Neural progenitor cell (in vitro differentiated cells): ENCODE results near the gene THSD4.

Source experiments
- EZH2 ChIP-seq: fragments of 200-600 bp; sonication (generic); IDR thresholded peaks from 2 replicates; pipeline ENCODE4 v1.6.1; 2017; ENCODE audit warnings: antibody characterized with exemption, mild to moderate bottlenecking, moderate library complexity
- EZH2phosphoT487 ChIP-seq: fragments of 200-600 bp; sonication (generic); IDR thresholded peaks from 2 replicates; pipeline ENCODE4 v1.6.1; 2017; ENCODE audit warnings: antibody characterized with exemption

DNA sequence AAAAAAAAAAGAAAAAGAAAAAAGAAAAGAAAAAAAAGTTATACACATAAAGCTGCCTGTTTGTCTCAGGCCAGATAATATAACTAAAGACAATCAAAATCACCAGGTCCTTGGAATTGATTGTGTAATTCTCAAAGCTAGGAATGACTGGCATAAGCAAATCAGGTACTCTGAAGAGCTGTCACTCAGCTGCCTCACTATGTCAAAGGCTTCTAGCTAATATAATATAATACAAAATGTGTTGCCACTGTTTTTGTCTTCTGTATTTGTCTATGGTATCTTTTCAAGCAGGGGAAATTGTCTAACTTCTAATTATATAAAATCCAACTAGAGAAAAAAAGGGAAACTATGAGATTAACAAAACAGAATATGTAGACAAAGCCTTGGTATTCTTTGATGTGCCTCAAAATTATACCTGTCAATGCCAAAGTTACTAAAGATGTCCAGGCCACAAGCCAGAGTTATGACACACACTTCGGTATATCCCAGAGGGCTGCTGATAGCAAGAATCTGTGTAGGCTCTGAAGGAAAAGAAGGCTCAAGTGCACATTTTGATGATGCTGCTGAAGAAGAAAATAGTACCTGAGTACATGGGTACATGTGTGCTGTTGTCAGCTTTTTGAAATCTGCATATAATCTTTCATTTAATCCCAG, 658.1 kb downstream of the THSD4 start:
- TF ChIP-seq EZH2 (no peak), EZH2phosphoT487 (no peak)
